ENCODE data around the gene DCAF7.

DNA sequence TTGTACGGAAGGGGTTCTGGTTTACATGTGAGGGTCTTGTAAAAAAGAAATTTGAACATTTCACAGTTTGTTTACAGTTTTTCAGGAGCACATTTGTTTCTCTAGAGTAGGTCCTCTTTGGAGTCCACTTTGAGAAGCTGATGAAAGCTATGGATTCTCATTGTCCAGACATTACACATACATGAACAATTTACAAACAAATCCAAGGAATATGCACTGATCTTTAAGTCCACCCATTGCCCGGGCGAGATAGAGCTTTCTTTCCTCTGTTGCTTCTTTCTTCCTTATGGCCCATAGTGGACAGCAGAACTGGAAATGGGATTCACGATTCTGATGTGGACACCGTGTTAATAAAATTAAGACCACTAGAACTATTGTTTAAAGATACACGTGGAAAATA, 1.9 kb downstream of the DCAF7 start:
- TF ChIP-seq POLR2A (IDR thresholded peaks at IDR 0.05; ENCODE audit: extremely low read depth, insufficient read length) = no peak
- TF ChIP-seq, protein P1, sequence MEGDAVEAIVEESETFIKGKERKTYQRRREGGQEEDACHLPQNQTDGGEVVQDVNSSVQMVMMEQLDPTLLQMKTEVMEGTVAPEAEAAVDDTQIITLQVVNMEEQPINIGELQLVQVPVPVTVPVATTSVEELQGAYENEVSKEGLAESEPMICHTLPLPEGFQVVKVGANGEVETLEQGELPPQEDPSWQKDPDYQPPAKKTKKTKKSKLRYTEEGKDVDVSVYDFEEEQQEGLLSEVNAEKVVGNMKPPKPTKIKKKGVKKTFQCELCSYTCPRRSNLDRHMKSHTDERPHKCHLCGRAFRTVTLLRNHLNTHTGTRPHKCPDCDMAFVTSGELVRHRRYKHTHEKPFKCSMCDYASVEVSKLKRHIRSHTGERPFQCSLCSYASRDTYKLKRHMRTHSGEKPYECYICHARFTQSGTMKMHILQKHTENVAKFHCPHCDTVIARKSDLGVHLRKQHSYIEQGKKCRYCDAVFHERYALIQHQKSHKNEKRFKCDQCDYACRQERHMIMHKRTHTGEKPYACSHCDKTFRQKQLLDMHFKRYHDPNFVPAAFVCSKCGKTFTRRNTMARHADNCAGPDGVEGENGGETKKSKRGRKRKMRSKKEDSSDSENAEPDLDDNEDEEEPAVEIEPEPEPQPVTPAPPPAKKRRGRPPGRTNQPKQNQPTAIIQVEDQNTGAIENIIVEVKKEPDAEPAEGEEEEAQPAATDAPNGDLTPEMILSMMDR (IDR thresholded peaks at IDR 0.05; ENCODE audit: low read depth, low read length) = no peak
- TF ChIP-seq, protein P2, sequence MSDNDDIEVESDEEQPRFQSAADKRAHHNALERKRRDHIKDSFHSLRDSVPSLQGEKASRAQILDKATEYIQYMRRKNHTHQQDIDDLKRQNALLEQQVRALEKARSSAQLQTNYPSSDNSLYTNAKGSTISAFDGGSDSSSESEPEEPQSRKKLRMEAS (IDR thresholded peaks at IDR 0.05; ENCODE audit: low read depth, low read length) = no peak
